AG10803 (cell line): Measurements from ENCODE around the gene OR52D1.

Experiments
- DNase-seq: peaks from one replicate; pipeline ENCODE4 v3.0.0; 2010; ENCODE audit warnings: low read depth
- H3K4me3 ChIP-seq: 2 replicates; pipeline ENCODE4 v1.5.1; 2011; ENCODE audit warnings: mild to moderate bottlenecking, low read length, control low read depth
- CTCF ChIP-seq: conservative IDR thresholded peaks from 2 replicates; pipeline ENCODE4 v1.5.1; 2011; ENCODE audit warnings: mild to moderate bottlenecking, low read length, control low read depth, inconsistent platforms

Gene OR52D1

GRCh38 chr11:5473921-5474320, 14.6 kb upstream of the OR52D1 start:
- DNase-seq = no peak
- H3K4me3 ChIP-seq = no peak overlapping the region
- no peak for TF ChIP-seq CTCF

DNA sequence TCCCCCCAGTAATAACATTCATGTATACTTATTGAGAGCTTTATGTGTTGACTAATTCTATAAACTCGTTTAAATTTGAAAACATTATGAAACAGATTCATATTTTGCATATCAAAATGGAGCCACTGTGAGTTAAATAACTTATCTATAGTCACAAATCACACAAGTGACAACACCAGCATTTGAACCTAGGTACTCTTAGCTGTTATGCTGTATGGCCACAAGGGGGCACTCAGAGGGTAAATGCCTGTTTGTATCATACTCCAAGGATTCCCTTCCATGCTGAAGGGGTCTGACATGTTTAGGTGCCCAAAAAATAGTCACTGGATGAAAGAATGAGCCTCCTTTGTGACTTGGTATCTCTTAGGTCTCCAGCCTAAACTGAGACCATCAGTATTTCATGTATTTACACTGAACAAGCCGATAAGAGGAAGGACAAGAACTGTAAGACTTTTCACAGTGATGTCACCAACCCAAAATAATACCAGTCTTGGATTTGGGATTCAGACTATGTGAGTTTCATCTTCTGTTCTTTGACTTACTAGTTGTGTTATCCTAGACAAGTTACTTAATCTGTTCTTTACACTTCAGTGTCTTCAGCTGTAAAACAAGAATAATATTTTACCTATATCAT, 12.2 kb upstream of the OR52D1 start:
- TF ChIP-seq CTCF = peak; percentile 97
- peak; percentile 57 for DNase-seq
- H3K4me3 ChIP-seq = no peak overlapping the region

- no peak overlapping the region for H3K4me3 ChIP-seq
- no peak for TF ChIP-seq CTCF
- DNase-seq = no peak
Measured at GRCh38 chr11:5486003-5486402, 2.5 kb upstream of the OR52D1 start.

GRCh38 chr11:5486421-5486820, 2.1 kb upstream of the OR52D1 start:
- no peak for TF ChIP-seq CTCF
- DNase-seq = no peak
- H3K4me3 ChIP-seq = no peak overlapping the region

- H3K4me3 ChIP-seq = no peak overlapping the region
- DNase-seq = no peak
- TF ChIP-seq CTCF = no peak
Measured at GRCh38 chr11:5488798-5489399, 414 bp downstream of the OR52D1 start.

DNA sequence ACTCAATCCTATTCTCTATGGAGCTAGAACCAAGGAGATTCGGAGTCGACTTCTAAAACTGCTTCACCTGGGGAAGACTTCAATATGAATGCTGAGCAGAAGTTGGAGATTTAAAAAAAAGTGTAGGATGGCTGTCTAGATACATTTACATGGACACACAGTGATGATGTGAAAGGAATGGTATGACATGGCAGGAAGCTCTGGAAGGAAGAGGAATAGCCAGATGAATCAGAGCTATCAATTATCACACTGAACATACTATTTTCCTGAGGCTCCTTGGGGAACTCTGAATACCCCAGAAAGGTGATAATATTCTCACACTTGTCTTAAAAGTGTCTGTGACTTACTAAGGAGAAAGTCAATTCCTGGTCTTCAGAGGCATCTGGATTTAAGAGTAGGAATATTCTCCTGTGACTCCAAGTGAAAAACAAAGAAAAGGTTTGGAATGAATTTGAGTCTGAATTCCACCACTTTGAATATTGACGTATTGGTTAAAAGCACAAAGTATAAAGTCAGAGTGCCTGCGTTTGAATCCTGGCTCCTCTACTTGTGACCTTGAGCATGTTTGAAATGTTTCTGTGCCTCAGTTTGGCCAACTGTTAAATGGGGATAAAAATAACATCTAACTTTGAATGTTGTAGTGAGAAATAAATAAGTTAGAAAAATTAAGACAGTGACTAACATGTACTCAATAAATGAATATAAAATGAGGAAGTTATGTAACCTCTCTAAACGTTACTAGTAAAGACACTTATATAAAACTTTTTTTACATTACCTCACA, 1.3 kb downstream of the OR52D1 start:
- TF ChIP-seq CTCF = no peak
- no peak for DNase-seq
- H3K4me3 ChIP-seq = no peak overlapping the region

GRCh38 chr11:5499671-5500070, 11.2 kb downstream of the OR52D1 start:
- DNase-seq = no peak
- H3K4me3 ChIP-seq = no peak overlapping the region
- TF ChIP-seq CTCF = no peak
